Osteocyte (in vitro differentiated cells): ENCODE measurements around the gene MAP3K15. TPM values are rescaled to one million over a fixed set of nuclear protein-coding genes. Genes with fewer than 3 reads are reported as not detected.

Experiments used
- DNase-seq: peaks from one replicate; pipeline ENCODE4 v3.0.0; 2021; ENCODE audit warnings: mixed read lengths; ENCODE audit not compliant: unreplicated experiment; ENCODE audit errors: extremely low spot score
- H3K27ac Mint-ChIP-seq: one replicate; pipeline ENCODE4 v1.8.0; 2021; ENCODE audit warnings: mild to moderate bottlenecking, mixed read lengths; ENCODE audit not compliant: unreplicated experiment
- H3K27me3 Mint-ChIP-seq: one replicate; pipeline ENCODE4 v1.8.0; 2021; ENCODE audit warnings: mixed read lengths; ENCODE audit not compliant: unreplicated experiment
- H3K36me3 Mint-ChIP-seq: one replicate; pipeline ENCODE4 v1.8.0; 2021; ENCODE audit warnings: mixed read lengths; ENCODE audit not compliant: unreplicated experiment
- H3K4me1 Mint-ChIP-seq: one replicate; pipeline ENCODE4 v1.8.0; 2021; ENCODE audit warnings: mixed read lengths; ENCODE audit not compliant: unreplicated experiment
- H3K4me3 Mint-ChIP-seq: one replicate; pipeline ENCODE4 v1.8.0; 2021; ENCODE audit warnings: mild to moderate bottlenecking, moderate library complexity, mixed read lengths; ENCODE audit not compliant: unreplicated experiment
- H3K9me3 Mint-ChIP-seq: one replicate; pipeline ENCODE4 v1.8.0; 2021; ENCODE audit warnings: mixed read lengths; ENCODE audit not compliant: unreplicated experiment
- total RNA-seq: library from RNA; stranded (reverse); gene quantifications from 2 replicates; pipeline ENCODE4 v1.2.1, GENCODE V29; 2021
- TF ChIP-seq, protein P1 (sequence below): fragments of 200-600 bp; sonication (generic); IDR thresholded peaks from 2 replicates; pipeline ENCODE4 v1.5.0; 2021; ENCODE audit warnings: antibody characterized with exemption, mild to moderate bottlenecking, moderate library complexity

Gene MAP3K15
- total RNA-seq, 1 donor from 2014 or later = not detected

DNA sequence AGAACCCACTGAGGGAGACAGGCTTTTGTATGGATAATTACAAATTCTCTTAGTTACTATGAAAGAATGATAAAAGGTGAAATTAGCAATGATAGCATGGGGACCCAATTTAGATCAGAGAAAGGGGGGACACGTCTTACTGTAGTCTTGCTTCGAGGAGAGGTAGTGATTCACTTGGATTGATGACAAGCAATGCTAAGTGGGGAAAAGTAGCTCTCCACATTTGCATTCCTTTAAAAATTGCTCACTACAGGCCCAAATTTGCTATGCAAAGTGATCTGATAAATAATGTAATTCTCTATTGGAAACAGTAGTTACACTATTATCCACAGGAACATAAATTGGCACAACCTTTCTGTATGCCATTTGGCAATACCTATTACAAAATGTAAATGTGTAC is 42.5 kb upstream of the MAP3K15 start:
- Mint-ChIP-seq H3K4me1 (peaks cover 3% of the 10 kb centered on the region), H3K27me3 (no peaks in the 10 kb centered on the region), H3K4me3 (no peak overlapping the region), H3K36me3 (peaks cover 5% of the 10 kb centered on the region), H3K27ac (no peak overlapping the region), H3K9me3 (no peaks in the 10 kb centered on the region)
- TF ChIP-seq, protein P1, sequence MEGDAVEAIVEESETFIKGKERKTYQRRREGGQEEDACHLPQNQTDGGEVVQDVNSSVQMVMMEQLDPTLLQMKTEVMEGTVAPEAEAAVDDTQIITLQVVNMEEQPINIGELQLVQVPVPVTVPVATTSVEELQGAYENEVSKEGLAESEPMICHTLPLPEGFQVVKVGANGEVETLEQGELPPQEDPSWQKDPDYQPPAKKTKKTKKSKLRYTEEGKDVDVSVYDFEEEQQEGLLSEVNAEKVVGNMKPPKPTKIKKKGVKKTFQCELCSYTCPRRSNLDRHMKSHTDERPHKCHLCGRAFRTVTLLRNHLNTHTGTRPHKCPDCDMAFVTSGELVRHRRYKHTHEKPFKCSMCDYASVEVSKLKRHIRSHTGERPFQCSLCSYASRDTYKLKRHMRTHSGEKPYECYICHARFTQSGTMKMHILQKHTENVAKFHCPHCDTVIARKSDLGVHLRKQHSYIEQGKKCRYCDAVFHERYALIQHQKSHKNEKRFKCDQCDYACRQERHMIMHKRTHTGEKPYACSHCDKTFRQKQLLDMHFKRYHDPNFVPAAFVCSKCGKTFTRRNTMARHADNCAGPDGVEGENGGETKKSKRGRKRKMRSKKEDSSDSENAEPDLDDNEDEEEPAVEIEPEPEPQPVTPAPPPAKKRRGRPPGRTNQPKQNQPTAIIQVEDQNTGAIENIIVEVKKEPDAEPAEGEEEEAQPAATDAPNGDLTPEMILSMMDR = no peak
- no peak for DNase-seq

DNA sequence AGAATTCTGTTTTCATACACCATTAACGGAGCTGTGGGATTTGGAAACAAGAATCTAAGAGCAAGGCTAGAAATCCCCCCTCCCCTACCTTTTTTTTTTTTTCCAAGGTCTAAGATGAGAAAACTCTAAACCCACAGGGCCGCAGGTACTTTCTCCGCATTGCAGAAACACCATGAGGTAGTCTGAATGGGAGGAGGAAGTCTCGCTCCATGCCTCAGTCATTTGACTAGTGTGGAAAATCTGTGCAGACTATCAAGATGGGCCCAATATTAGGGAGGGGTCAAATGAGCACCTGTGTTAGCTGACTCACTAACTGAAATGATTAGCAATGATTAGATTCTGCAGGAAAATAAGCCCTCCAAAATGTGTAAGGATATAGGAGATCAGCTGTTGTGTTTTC is 40.9 kb upstream of the MAP3K15 start:
- H3K4me3 Mint-ChIP-seq = no peak overlapping the region
- H3K9me3 Mint-ChIP-seq = peaks cover 4% of the 10 kb centered on the region
- TF ChIP-seq, protein P1 = no peak
- H3K4me1 Mint-ChIP-seq = peaks cover 3% of the 10 kb centered on the region
- no peak overlapping the region for H3K27ac Mint-ChIP-seq
- peaks cover 5% of the 10 kb centered on the region for H3K36me3 Mint-ChIP-seq
- peak; percentile 11 for DNase-seq
- no peaks in the 10 kb centered on the region for H3K27me3 Mint-ChIP-seq

DNA sequence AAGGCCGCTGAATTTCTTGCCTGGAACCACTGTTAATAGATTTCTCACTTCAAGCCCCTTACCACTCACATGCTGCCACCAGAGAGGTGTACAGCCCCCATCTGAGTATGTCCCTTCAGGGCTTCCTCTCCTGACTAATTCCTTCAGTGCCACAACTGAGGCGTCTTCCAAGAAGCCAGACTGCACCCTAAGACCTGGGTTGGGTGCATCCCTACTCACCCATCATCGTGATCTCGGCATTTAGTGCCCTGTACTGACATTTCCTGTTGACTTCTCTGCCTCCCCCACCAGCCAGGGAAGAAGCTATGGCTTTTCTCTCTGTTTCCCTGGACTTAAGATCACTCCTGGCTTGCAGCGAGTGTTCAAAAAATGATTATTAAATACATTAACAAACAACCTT is 40.4 kb upstream of the MAP3K15 start:
- Mint-ChIP-seq H3K27ac (peak overlapping the region; percentile 41), H3K4me1 (peaks cover 3% of the 10 kb centered on the region), H3K4me3 (no peak overlapping the region), H3K27me3 (no peaks in the 10 kb centered on the region), H3K36me3 (peaks cover 5% of the 10 kb centered on the region), H3K9me3 (peaks cover 4% of the 10 kb centered on the region)
- DNase-seq = peak; percentile 54
- TF ChIP-seq, protein P1 = no peak

DNA sequence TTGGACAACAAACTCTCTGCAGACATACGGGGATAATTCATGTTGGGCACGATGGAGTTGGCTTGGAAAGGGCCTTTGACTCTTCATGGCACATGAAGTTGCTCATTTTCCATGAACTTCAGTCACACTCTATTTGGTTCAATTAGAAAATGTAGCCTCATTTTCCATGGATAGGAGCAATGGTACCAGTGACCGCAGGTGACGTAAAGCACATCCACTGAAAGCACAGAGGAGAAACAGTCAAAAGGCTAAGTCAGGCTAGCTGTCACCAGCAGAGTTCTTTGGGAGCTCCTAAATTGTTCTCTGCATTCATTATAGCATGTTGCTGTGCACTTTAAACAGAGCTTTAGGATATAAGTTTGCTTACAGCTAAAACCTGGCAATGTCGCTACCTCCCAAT is 39.9 kb upstream of the MAP3K15 start:
- Mint-ChIP-seq H3K27me3 (no peaks in the 10 kb centered on the region), H3K4me3 (no peak overlapping the region), H3K27ac (peak overlapping the region; percentile 41), H3K36me3 (peaks cover 5% of the 10 kb centered on the region), H3K9me3 (peaks cover 4% of the 10 kb centered on the region), H3K4me1 (peaks cover 3% of the 10 kb centered on the region)
- TF ChIP-seq, protein P1 = no peak
- peak; percentile 11 for DNase-seq

DNA sequence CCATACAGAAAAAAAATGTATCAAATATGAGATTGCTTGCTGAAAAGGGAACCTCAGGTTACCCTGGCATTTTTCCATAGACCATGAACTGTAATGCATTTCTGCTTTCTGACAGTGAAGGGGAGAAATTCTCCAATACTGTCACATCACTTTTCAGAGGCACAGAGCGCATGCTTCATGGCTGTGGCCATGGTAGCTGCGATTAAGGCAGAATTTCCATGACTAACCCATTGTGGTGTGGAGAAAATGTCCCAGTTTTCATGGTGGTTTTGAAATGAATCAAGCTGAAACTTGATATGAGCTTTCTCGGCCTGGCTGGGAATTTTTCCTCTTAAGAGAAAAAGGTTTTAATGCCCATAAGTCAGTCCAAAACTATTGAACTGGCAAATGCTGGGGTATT is 39.5 kb upstream of the MAP3K15 start:
- peak; percentile 38 for DNase-seq
- Mint-ChIP-seq H3K4me3 (no peak overlapping the region), H3K4me1 (peaks cover 3% of the 10 kb centered on the region), H3K27ac (no peak overlapping the region), H3K9me3 (peaks cover 4% of the 10 kb centered on the region), H3K36me3 (peaks cover 3% of the 10 kb centered on the region), H3K27me3 (no peaks in the 10 kb centered on the region)
- TF ChIP-seq, protein P1 = no peak
